Adipocyte (in vitro differentiated cells): Measurements from ENCODE around the gene YY1.
A peak's percentile ranks its signal among the peaks of the same experiment; 100 is the strongest.

ENCODE experiments used
- DNase-seq: peaks from one replicate; pipeline ENCODE4 v3.0.0-alpha.2; 2015; ENCODE audit warnings: low read depth
- H3K27me3 ChIP-seq: replicated peaks from 2 replicates; pipeline ENCODE4 v1.7.0; 2013; ENCODE audit warnings: mild to moderate bottlenecking, low read length, moderate library complexity; ENCODE audit not compliant: control insufficient read depth, insufficient read depth
- H3K36me3 ChIP-seq: 2 replicates; pipeline ENCODE4 v1.7.0; 2013; ENCODE audit warnings: low read length, mild to moderate bottlenecking, moderate library complexity; ENCODE audit not compliant: control insufficient read depth, insufficient read depth, severe bottlenecking
- H3K4me1 ChIP-seq: 2 replicates; pipeline ENCODE4 v1.7.0; 2013; ENCODE audit warnings: mild to moderate bottlenecking, low read length, moderate library complexity; ENCODE audit not compliant: control insufficient read depth, insufficient read depth
- H3K4me3 ChIP-seq: 2 replicates; pipeline ENCODE4 v1.7.0; 2013; ENCODE audit warnings: mild to moderate bottlenecking, low read length, moderate library complexity
- H3K9ac ChIP-seq: 2 replicates; pipeline ENCODE4 v1.7.0; 2013; ENCODE audit warnings: mild to moderate bottlenecking, low read length, moderate library complexity
- H3K9me3 ChIP-seq: 2 replicates; pipeline ENCODE4 v1.7.0; 2013; ENCODE audit warnings: mild to moderate bottlenecking, low read length, moderate library complexity; ENCODE audit not compliant: control insufficient read depth

The YY1 gene

DNA sequence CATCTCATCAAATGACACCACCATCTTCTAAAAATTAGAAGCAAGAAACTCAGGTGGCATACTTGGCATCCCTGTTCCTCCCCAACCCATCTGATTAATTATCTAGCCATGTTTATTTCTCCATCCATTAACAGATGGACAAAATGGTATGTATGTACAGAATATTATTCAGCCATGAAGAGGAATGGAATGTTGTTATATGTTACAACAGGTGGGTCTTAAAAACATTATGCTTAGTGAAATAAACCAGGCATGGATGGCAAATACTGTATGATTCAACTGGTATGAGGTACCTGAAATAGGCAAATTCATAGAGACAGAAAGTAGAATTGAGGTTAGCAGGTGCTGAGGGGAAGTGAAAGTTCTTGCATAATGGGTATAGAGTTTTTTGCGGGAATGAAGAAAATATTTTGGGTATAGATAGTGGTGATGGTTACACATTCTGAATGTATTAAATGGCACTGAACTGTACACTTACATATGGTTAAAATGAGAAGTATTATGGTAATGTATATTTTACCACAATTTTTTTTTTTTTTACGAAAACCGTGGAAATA is 17.5 kb downstream of the YY1 start:
- DNase-seq = no peak
- H3K9ac ChIP-seq = no peak overlapping the region
- peaks cover 4% of the 10 kb centered on the region for H3K4me1 ChIP-seq
- no peaks in the 10 kb centered on the region for H3K27me3 ChIP-seq
- H3K4me3 ChIP-seq = no peak overlapping the region
- no peaks in the 10 kb centered on the region for H3K9me3 ChIP-seq
- H3K36me3 ChIP-seq = no peaks in the 10 kb centered on the region

DNA sequence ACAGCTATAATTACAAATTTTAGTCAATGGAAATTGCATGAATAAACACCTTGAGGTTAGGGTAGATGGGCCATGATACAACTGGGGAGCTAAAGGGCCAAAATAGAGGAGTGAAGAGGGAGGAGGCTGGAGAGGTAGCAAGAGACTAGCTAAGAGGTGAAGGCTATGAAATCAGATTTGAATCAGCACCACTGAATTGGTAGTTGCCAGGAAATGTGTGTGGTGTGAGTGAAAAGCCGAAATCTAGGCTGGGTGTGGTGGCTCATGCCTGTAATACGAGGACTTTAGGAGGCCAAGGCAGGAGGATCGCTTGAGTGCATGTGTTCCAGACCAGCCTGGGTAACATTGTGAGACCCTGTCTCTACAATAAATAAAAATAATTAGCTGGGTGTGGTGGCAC is 22.7 kb downstream of the YY1 start:
- peaks cover 8% of the 10 kb centered on the region for H3K36me3 ChIP-seq

DNA sequence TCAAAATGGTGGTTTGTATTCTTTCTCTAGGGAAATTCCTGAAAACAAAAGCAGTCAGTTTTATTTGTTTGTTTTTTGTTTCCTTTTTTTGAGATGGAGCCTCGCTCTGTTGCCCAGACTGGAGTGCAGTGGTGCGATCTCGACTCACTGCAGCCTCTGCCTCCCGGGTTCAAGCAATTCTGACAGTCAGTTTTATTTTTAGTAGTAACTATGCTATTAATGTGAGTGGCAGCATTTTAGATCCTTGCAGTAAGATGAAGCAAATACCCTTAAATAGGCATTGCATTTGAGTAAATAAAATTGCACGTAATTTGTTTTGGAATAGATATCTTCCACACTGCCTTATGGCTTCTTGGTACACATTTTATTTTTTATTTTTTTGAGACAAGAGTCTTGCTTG is 23.6 kb downstream of the YY1 start:
- Histone ChIP-seq H3K4me3 (no peak overlapping the region), H3K36me3 (peaks cover 8% of the 10 kb centered on the region), H3K4me1 (peaks cover 10% of the 10 kb centered on the region), H3K27me3 (no peaks in the 10 kb centered on the region), H3K9me3 (no peaks in the 10 kb centered on the region), H3K9ac (no peak overlapping the region)
- no peak for DNase-seq

More for the DNA sequence above, 22.7 kb downstream of the YY1 start:
- no peaks in the 10 kb centered on the region for H3K27me3 ChIP-seq
- H3K4me1 ChIP-seq = peaks cover 10% of the 10 kb centered on the region
- no peaks in the 10 kb centered on the region for H3K9me3 ChIP-seq
- H3K4me3 ChIP-seq = no peak overlapping the region
- H3K9ac ChIP-seq = no peak overlapping the region
- no peak for DNase-seq

DNA sequence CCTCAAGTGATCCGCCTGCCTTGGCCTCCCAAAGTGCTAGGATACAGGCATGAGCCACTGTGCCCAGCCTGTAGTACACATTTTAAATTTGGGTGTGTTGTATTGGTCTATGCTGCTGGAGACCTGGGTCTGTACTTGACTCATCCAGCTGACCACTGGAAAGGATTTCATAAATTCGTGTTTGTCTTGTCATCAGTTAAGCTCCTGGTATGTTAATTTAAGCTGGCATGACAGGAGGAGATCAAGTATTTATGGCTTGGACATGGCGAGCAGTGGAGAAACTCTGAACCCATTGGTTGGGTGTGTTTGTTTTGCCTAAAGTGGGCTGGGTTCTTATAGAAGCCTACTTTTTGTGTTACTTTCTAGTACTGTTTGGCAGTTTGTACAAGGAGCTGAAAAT is 24.2 kb downstream of the YY1 start:
- peak; percentile 29 for DNase-seq
- no peak overlapping the region for H3K9ac ChIP-seq
- H3K4me3 ChIP-seq = no peak overlapping the region
- no peaks in the 10 kb centered on the region for H3K9me3 ChIP-seq
- H3K27me3 ChIP-seq = no peaks in the 10 kb centered on the region
- H3K4me1 ChIP-seq = peaks cover 11% of the 10 kb centered on the region
- H3K36me3 ChIP-seq = peaks cover 8% of the 10 kb centered on the region

DNA sequence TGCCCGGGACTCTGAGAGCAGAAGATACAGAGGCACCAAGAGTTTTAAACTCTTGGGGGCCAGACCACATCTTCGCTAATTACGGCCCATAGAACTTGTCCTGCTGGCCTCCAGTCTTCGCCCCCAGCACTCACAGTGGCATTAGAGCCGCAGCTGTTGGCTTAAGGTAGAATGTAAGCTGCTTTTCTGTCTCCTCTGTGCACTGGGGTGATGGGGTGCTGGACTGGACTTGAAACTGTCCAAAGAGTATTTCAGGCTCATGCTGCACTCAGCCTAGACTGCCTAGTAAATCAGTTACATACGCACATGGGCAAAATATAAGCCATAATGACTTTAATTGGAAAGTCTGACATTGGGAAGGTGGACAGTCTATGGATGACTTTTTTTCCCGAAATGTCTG is 29.0 kb downstream of the YY1 start:
- Histone ChIP-seq H3K9me3 (no peaks in the 10 kb centered on the region), H3K9ac (no peak overlapping the region), H3K4me3 (no peak overlapping the region), H3K36me3 (peaks cover 8% of the 10 kb centered on the region), H3K4me1 (peaks cover 21% of the 10 kb centered on the region), H3K27me3 (no peaks in the 10 kb centered on the region)
- no peak for DNase-seq

DNA sequence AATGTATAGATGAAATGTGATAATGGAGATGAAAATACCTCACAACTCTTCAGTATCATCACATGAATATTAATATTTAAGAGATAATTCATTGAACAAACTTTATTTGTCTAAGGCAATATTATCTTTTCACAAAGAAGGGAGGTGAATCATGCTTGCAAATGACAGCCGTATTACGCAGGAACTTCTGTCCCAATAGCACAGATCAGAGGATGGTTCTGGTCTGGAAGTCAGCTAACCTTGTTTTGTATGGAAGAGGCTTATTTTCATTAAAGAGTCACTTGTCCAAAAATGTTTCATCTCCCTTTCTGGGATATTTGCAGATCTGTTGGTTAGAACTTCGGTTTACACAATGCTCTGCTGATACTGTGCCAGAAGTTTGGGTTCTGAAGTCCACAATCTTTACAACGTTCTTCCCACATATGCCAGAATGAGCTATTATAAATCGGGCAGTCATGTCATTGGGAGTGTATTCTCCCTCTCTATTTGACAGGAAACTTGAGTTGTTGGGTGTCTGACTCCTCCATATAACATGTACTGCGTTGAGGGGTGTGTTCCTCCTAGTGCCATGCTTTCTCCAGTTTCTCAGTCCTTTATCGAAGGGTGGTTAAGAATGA is 29.8 kb downstream of the YY1 start:
- no peak overlapping the region for H3K4me3 ChIP-seq
- H3K9me3 ChIP-seq = no peaks in the 10 kb centered on the region
- H3K4me1 ChIP-seq = peaks cover 14% of the 10 kb centered on the region
- no peak overlapping the region for H3K9ac ChIP-seq
- no peak for DNase-seq
- H3K36me3 ChIP-seq = peaks cover under 1% of the 10 kb centered on the region
- no peaks in the 10 kb centered on the region for H3K27me3 ChIP-seq

DNA sequence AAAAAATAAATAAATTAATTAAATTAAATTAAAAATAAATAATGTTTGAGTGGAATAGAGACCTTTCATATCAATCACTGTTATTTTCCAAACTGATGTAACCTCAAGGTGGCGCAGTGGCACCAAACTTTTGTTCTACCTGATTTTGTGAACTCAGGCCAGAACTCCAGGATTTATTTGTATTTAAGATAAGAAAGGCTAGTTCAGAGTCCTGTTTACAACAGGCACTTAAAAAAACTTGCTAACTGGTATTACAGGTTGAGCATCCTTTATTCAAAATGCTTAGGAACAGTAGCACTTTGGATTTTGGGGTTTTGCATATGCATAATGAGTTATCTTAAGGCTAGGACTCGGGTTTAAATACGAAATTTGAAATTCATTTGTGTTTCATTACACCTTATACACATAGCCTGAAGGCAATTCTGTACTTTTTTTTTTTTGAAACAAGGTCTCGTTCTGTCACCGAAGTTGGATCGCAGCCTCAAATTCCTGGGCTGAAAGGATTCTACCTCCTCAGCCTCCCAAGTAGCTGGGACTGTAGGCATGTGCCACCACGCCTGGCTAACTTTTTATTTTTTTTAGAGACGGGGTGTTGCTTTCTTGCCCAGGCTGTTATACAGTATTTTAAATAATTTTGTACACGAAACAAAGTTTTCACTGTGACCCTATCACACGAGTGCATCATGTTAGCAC is 32.4 kb downstream of the YY1 start:
- no peak overlapping the region for H3K9ac ChIP-seq
- H3K4me1 ChIP-seq = peaks cover 14% of the 10 kb centered on the region
- no peaks in the 10 kb centered on the region for H3K27me3 ChIP-seq
- H3K9me3 ChIP-seq = no peaks in the 10 kb centered on the region
- H3K4me3 ChIP-seq = no peak overlapping the region
- peak; percentile 50 for DNase-seq
- peaks cover 18% of the 10 kb centered on the region for H3K36me3 ChIP-seq

DNA sequence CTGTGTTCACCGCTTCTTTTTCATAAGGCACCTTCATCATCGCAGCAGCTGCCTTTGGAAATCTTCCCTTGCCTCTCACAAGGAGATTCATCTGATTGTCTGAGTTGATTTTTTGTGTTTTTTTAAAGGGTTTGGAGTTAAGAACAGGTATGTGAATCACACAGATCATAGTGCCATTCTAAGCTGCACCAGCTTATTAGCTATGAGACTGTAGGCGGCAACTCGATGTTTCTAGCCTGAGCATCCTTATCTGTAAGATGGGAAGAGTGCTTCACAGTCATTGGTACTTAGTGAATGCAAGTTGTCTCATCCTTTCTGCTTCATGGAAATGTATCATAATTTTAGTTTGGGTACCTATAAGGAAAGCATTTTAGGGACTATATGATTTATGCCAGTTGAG is 35.3 kb downstream of the YY1 start:
- H3K9me3 ChIP-seq = no peaks in the 10 kb centered on the region
- no peak overlapping the region for H3K4me3 ChIP-seq
- H3K9ac ChIP-seq = no peak overlapping the region
- peaks cover 43% of the 10 kb centered on the region for H3K36me3 ChIP-seq
- peaks cover 10% of the 10 kb centered on the region for H3K4me1 ChIP-seq
- no peak for DNase-seq
- H3K27me3 ChIP-seq = no peaks in the 10 kb centered on the region

DNA sequence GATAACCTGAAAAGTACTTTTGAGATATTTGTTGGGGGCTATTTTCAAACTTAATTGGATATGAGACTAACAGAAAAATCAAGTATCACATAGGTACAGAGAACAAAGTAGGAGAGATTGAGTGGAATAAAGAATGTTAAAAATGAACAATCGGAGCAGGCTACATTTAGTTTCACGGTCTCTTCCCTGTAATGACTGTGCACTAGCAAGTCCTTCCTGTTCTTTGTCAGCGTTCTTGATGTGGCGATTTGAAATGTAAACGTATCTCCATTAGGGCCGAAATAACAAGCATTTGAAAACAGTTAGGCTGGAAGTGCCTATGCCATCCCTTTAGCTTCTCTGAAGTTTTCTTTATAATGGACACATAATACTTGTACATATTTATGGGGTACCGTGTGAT is 36.3 kb downstream of the YY1 start:
- DNase-seq = no peak
- H3K27me3 ChIP-seq = no peaks in the 10 kb centered on the region
- H3K4me1 ChIP-seq = peaks cover 15% of the 10 kb centered on the region
- H3K36me3 ChIP-seq = peaks cover 43% of the 10 kb centered on the region
- H3K9ac ChIP-seq = no peak overlapping the region
- H3K4me3 ChIP-seq = no peak overlapping the region
- no peaks in the 10 kb centered on the region for H3K9me3 ChIP-seq

DNA sequence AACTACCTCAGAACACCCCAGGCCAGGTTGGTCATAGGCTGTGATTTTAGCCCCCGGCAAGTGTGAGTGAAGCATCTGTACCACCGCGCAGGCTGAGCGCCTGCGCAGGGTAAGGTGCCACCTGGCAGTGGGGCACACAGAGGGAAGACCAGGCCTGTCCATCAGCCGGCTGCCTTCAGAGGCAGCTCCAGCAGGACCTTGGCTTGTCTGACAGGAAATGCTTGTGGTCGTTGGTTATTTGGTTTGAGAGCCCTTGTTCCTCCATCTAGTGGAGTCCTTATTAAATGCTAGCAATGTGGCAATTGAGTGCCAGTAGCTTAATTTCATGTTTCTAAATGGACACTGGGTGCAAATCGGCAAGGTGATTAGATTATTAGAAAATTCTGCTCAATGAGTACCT is 39.8 kb downstream of the YY1 start:
- DNase-seq = peak; percentile 69
- Histone ChIP-seq H3K4me1 (peaks cover 43% of the 10 kb centered on the region), H3K27me3 (no peaks in the 10 kb centered on the region), H3K9ac (no peak overlapping the region), H3K9me3 (no peaks in the 10 kb centered on the region), H3K36me3 (peaks cover 43% of the 10 kb centered on the region), H3K4me3 (no peak overlapping the region)

DNA sequence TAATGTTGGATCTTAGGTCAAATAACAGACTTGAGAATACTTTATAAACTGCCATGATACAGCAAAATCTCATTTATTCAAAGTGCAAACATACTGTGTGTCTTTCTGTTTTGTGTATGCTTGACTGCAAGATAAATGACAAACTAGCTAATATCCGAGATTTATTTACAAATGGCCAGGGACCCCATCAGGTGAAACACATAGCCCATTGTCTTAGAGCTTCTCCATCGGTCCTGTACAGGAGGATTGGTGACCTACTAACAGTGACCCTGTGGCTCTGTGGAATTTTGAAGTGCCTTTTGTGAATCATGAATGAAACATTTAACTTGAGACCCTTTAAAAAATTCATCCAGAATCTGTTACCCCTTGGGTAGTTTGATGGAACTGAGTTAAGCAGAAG is 40.2 kb downstream of the YY1 start:
- H3K4me3 ChIP-seq = no peak overlapping the region
- no peaks in the 10 kb centered on the region for H3K9me3 ChIP-seq
- DNase-seq = no peak
- H3K36me3 ChIP-seq = peaks cover 42% of the 10 kb centered on the region
- H3K9ac ChIP-seq = no peak overlapping the region
- H3K27me3 ChIP-seq = no peaks in the 10 kb centered on the region
- H3K4me1 ChIP-seq = peaks cover 43% of the 10 kb centered on the region
